ENCODE data around the gene MYH14. TPM values are rescaled to one million over a fixed set of nuclear protein-coding genes. Genes with fewer than 3 reads are reported as not detected.

MYH14 gene
- total and polyA plus RNA-seq, 2 of the 4 experiments (the other 2 are of a cell fraction): not detected

DNA sequence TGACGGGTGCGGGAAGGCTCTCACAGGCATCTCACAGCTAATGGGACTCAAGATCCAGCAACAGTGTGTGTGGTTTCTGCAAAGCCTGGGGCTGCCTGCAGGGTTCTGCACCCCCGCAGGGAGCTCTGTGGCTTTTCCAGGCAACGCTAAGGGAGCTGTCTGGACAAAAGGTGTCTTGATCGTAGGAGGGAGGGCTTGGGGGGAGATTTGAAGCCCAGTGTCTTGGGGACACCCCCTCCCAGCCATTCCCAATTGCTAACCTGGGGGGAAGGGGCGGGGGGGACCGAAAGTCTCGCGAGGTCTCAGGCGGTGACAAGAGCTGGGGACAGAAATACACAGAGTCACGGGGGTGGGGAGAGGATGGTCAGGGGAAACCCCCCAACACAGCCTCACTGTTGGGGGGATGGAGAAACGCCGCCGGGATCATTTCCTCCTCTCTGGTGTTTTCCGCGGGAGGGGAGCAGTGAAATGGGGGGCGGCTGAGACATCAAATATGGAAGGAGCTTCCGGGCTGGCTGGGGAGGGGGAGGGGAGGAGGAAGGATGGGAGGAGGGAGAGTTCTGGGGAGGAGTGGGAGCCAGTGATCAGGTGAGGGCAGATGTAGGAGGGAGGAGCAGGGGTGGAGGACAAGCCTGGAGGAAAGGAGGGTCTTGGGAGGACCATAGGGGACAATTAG, 112.5 kb downstream of the MYH14 start:
- no peak overlapping the region for H3K4me2 ChIP-seq (ENCODE audit: low read depth, low read length)
- H3K9me3 ChIP-seq (ENCODE audit: control insufficient read depth, insufficient read depth, low read length): no peaks in the 10 kb centered on the region
- no peak overlapping the region for H3K4me3 ChIP-seq (ENCODE audit: insufficient read depth, low read depth, low read length)
- intact Hi-C loops (cut with micrococcal nuclease): no loop called here
- in situ Hi-C loops (cut with MboI; ENCODE audit: low sequenced_read_pairs): no loop called here
- WGBS, 2 experiments (ENCODE audit: extremely low coverage in 2 of 2, insufficient read length in 1 of 2): 0% methylated on average over 1 of the region's 18 CpGs; no CpG with 5 or more reads in 1 of the 2 experiments
- H3K36me3 ChIP-seq (ENCODE audit: control insufficient read depth, insufficient read depth, low read length): no peaks in the 10 kb centered on the region
- no peak overlapping the region for H3K4ac ChIP-seq (ENCODE audit: low read depth, low read length)
- peaks cover 34% of the 10 kb centered on the region for H3K27me3 ChIP-seq (ENCODE audit: control insufficient read depth, insufficient read depth, low read length)
- no peaks in the 10 kb centered on the region for H3K9me1 ChIP-seq (ENCODE audit: insufficient read depth, low read length)
- H2AK5ac ChIP-seq (ENCODE audit: low read depth, low read length): no peak overlapping the region
- H3K56ac ChIP-seq (ENCODE audit: extremely low read depth, insufficient read depth, low read length): no peak overlapping the region
- no peak overlapping the region for H2BK5ac ChIP-seq (ENCODE audit: low read depth, low read length, poor library complexity, severe bottlenecking)
- ChIA-PET CTCF (no interaction called here), POLR2A (ENCODE audit: unreplicated experiment) (no interaction called here)
- no peaks in the 10 kb centered on the region for H3K79me1 ChIP-seq (ENCODE audit: low read depth in 1 of 2, low read length in 2 of 2)
- TF ChIP-seq NFE2L2 (IDR thresholded peaks at IDR 0.05; ENCODE audit: low read depth, low read length) (no peak), CTCF (conservative IDR thresholded peaks at IDR 0.05; ENCODE audit: low read depth, low read length) (no peak), BHLHE40 (IDR thresholded peaks at IDR 0.05; ENCODE audit: low read depth, low read length) (no peak), CHD1 (IDR thresholded peaks at IDR 0.05; ENCODE audit: low read depth, low read length) (no peak), CEBPB (IDR thresholded peaks at IDR 0.05; ENCODE audit: low read depth, low read length) (no peak), SMC3 (IDR thresholded peaks at IDR 0.05; ENCODE audit: low read depth, low read length) (no peak), MAZ (IDR thresholded peaks at IDR 0.05; ENCODE audit: borderline replicate concordance, low read depth, low read length) (no peak), RAD21 (IDR thresholded peaks at IDR 0.05; ENCODE audit: low read length) (no peak), RFX5 (IDR thresholded peaks at IDR 0.05; ENCODE audit: low read depth, low read length) (no peak), POLR2A (IDR thresholded peaks at IDR 0.05; ENCODE audit: low read depth, low read length) (no peak)
- TF ChIP-seq, protein P1, sequence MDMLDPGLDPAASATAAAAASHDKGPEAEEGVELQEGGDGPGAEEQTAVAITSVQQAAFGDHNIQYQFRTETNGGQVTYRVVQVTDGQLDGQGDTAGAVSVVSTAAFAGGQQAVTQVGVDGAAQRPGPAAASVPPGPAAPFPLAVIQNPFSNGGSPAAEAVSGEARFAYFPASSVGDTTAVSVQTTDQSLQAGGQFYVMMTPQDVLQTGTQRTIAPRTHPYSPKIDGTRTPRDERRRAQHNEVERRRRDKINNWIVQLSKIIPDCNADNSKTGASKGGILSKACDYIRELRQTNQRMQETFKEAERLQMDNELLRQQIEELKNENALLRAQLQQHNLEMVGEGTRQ (IDR thresholded peaks at IDR 0.05; ENCODE audit: low read depth, low read length): no peak
- H3K9ac ChIP-seq (ENCODE audit: low read depth, low read length): no peak overlapping the region
- ATAC-seq (ENCODE audit: low read depth) (no peak), DNase-seq (no peak)
- no peak overlapping the region for H2AK9ac ChIP-seq (replicated peaks; ENCODE audit: low read depth, low read length, poor library complexity)
- BruUV-seq (replicated peaks): no TSS peak
- no peak overlapping the region for H3K18ac ChIP-seq (ENCODE audit: low read depth, low read length)
- no peak overlapping the region for H4K8ac ChIP-seq (ENCODE audit: low read depth in 2 of 2, low read length in 2 of 2)
- H3K4me1 ChIP-seq (ENCODE audit: control insufficient read depth, insufficient read depth, low read length): no peaks in the 10 kb centered on the region
- no peak overlapping the region for H2BK20ac ChIP-seq (ENCODE audit: low read depth, low read length)
- H4K5ac ChIP-seq (ENCODE audit: low read depth, low read length): no peak overlapping the region
- dilution Hi-C loops (cut with HindIII; ENCODE audit: low sequenced_read_pairs, unreplicated experiment): no loop called here
- no peak overlapping the region for H3K23ac ChIP-seq (ENCODE audit: low read depth, low read length)
- H3K14ac ChIP-seq (replicated peaks; ENCODE audit: low read depth, low read length): no peak overlapping the region
- no peak overlapping the region for H2AFZ ChIP-seq (replicated peaks; ENCODE audit: low read length, poor library complexity)
- H2BK120ac ChIP-seq (ENCODE audit: low read depth, low read length): no peak overlapping the region
- no peaks in the 10 kb centered on the region for H4K20me1 ChIP-seq (ENCODE audit: insufficient read depth, low read length)
- no peak overlapping the region for H3K27ac ChIP-seq (ENCODE audit: insufficient read depth, low read length)
- no peak overlapping the region for H4K91ac ChIP-seq (ENCODE audit: insufficient read depth, low read depth, low read length)
- no peak overlapping the region for H2BK15ac ChIP-seq (ENCODE audit: low read depth, low read length)

Measured in IMR-90 (cell line).